NCI-H1105 treated with DMSO at 0.1 percent for 48 hours (cell line): Measurements from ENCODE around the gene RPL13A.

Source experiments
- DNase-seq: peaks from one replicate; lab custom pipeline; 2025; lab: John Stamatoyannopoulos, UW

RPL13A gene

DNA sequence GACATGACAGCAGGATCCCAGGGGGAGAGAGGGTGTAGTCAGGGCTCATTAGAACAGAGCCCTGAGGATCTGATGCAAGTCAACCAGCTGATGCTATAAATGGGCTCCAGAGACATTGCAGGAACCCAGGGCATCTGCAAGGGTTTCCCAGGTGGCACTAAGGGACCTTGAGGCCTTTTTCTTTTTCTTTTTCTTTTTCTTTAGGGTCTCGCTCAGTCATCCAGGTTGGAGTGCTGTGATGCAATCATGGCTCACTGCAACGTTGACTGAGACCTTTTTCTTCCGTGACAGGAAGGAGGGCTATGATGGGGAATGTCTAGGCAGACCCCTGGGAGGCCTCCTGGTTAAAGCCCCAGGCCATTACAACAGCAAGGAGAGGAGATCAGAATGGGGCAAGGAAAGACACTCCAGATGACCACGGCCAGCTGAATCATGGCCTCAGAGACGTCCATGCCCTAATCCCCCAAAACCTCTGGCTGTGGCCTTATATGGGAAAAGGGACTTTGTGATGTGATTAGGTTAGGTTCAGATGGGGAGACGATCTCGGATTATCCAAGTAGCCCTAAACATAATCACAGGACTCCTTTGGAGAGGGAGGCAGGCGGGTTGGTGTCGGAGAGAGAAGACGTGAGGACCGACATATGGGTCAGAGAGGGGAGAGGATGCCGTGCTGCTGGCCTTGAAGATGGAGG, 20.5 kb downstream of the RPL13A start:
- no peak for DNase-seq

DNA sequence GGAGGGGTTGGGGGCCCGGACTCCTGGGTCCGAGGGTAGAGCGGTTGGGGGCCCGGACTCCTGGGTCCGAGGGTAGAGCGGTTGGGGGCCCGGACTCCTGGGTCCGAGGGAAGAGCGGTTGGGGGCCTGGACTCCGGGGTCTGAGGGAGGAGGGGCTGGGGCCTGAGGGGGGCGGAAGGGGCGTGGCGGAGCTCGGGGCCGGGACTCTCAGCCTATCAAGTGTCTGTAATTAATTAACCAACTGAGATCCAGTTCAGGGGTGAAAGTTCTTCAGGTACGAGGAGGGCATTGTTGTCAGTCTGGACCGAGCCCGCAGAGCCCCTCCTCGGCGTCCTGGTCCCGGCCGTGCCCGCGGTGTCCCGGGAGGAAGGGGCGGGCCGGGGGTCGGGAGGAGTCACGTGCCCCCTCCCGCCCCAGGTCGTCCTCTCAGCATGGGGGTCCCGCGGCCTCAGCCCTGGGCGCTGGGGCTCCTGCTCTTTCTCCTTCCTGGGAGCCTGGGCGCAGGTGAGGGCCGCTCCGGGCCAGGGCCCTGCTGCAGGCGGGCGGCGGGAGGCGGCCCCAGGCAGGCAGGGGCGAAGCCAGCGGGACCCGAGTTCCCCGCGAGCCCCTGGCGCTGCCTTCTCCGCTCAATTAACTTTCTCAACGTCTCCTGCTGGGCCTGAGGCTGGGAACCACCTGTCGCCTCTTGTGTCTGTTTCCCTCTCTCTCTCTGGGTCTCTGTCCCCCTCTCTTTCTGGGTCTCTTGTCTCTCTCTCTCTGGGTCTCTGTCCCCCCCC, 25.8 kb downstream of the RPL13A start:
- peak; percentile 36 for DNase-seq

DNA sequence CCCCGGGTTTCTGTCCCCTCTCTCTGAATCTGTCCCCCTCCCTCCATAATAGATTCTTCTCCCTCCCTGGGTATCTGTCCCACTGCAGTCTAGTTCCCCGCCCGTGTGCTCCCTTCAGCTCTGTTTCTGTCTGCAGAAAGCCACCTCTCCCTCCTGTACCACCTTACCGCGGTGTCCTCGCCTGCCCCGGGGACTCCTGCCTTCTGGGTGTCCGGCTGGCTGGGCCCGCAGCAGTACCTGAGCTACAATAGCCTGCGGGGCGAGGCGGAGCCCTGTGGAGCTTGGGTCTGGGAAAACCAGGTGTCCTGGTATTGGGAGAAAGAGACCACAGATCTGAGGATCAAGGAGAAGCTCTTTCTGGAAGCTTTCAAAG, 26.3 kb downstream of the RPL13A start:
- no peak for DNase-seq

DNA sequence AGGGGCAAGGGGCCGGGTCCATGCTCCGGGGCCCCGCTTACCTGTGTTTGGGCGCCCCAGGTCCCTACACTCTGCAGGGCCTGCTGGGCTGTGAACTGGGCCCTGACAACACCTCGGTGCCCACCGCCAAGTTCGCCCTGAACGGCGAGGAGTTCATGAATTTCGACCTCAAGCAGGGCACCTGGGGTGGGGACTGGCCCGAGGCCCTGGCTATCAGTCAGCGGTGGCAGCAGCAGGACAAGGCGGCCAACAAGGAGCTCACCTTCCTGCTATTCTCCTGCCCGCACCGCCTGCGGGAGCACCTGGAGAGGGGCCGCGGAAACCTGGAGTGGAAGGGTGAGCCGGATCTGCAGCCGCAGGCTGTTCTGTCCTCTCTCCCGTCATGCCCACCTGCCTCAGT, 26.7 kb downstream of the RPL13A start:
- no peak for DNase-seq

DNA sequence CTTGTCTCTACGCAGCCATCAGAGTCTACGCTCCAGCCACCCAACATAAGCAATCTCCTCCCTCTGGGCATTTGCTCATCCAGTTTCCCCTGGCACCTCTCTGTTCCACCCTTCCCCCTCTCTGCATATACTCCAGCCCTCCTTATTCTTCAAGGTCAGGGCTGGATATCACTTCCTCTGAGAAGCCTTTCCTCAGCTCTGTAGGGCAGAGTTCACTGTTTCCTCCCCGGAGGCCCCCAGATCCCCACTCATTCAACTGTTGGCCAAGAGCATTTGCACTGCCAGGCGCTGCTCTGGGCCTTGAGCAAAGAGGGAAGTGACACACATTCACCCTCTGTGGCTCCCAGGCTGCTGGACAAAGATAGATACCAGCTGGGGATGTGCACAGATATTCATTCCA, 28.4 kb downstream of the RPL13A start:
- no peak for DNase-seq

DNA sequence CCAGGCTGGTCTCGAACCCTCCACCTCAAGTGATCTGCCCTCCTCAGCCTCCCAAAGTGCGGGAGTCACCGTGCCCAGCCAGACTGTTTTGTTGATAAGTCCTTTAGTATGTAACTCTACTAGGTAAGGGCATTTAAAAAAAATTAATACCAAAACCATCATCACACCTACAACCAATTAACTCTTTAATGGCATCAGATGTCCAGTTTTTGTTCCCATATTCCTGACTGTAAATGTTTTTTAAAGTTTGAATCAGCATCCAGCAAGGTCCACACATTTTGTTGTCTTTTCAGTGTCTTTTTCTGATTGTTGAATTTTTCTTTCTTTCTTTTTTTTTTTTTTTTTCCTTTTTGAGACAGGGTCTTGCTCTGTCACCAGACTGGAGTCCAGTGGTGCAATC, 30.6 kb downstream of the RPL13A start:
- no peak for DNase-seq

DNA sequence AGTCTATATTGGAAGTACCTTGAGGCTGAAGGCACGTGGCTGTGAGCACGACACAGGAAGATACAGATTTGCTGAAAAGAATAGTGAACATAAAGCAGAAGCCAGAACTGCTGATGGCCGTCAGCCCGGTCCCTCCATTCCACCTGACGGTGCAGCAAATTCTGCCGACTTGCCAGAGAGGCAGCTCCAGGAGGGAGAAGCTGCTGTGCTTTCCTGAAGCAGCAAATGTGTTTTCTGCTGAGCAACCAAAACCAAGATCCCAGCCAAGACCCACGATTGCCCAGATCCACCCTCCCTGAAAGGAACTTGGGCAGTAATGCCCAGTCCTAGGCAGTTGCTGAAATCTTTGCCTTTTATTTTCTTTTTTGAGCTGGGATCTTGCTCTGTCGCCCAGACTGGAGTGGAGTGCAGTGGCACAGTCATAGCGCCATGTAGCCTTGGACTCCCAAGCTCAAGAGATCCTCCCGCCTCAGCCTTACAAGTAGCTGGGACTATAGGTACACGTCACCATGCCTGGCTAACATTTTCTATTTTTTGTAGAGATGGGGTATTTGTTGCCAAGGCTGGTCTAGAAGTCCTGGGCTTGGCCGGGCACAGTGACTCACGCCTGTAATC, 33.4 kb downstream of the RPL13A start:
- DNase-seq, result no peak

DNA sequence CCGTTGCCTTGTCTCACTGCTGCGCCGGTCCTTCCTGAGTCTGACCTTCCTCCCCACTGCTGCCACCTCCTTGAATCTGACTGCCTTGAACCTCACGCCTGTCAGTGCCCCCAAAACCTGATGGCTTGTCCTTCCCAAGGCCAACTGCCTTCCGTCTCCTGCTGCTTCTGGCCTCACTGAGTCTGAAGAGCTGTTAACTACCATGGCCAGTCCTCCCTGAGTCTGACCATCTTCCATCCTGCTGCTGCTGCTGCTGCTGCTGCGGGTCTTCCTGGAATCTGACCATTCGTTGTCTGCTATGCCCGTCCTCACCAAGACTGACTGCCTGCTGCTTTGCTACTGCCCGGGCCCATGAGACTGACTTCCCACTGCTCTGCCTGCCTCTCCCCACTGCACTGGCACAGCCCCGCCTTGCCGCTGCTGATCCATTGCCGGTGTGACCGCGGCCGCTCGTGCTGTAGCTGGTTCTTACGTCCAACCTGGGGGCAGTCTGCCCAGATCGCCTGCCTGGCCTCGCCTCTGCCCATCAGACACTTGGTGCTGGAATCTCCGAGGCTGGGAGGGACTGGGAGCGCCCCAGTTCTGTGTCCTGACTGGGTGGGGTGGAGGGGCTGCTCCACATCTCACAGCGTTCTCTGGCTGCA, 37.5 kb downstream of the RPL13A start:
- no peak for DNase-seq

DNA sequence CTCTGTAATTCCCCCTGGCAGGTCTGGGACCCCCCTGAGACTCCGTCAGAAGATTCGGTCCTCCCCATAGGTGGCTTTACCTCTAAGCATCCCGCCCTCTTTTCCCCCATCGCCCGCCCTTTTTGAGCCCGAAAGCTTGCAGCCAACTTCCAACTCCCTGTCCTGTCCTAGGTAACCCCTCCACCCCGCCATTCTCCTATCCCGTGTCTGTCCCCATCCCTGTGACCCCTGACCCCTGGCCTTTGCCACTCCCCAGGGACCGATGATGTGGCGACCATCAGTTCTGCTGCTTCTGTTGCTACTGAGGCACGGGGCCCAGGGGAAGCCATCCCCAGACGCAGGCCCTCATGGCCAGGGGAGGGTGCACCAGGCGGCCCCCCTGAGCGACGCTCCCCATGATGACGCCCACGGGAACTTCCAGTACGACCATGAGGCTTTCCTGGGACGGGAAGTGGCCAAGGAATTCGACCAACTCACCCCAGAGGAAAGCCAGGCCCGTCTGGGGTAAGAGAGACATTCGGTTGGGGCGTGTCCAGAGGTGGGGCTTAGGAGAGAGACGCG, 40.9 kb downstream of the RPL13A start:
- no peak for DNase-seq

DNA sequence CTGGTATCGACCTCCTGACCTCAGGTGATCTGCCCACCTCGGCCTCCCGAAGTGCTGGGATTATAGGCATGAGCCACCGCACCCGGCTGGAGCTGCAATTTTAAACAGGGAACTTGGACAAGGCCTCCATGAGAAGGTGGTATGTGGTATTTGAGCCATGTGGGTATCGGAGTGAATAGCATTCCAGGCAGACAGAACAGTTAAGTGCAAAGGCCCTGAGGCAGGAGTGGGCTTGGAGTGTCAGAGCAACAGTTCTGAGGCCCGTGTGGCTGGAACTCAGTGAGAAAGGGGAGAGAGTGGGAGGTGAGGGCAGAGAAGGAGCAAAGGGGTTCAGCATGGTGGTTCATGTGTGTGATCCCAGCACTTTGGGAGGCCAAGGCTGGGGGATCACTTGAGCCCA, 43.3 kb downstream of the RPL13A start:
- DNase-seq, result no peak

DNA sequence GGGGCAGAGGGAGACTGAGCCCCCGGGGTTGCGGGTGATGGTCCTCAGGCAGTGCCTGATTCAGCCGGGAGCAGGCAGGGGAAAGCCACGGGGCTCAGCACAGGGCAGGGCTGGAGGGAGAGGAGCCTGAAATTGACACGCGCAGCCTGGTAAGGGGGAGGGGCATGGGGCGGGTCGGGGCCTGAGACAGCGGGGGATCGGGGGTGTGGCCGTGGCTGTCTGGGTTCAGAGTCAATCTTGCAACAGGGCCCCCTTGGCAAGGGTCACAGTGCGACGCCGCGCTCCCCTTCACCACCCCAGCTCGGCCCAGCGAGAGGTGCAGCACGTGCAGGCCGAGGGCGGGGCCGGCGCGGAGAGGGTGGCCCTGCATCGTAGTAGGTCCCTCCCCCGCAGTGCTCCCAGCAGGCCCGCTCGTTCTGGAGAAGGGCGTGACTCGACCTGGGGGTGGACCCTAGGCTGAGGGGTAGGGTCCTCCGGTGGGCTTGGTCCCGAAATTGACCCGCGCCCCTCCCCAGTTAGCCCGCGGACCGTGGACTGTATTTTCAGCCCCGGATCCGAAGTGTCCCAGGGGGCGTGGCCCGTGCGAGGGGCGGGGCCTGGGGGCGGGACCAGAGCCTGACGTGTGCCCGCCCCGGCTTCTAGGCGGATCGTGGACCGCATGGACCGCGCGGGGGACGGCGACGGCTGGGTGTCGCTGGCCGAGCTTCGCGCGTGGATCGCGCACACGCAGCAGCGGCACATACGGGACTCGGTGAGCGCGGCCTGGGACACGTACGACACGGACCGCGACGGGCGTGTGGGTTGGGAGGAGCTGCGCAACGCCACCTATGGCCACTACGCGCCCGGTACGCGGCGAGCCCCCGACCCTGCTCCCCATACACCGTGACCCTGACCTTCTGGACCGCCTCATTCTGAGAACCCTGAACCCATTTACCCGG, 46.4 kb downstream of the RPL13A start:
- peak; percentile 44 for DNase-seq

DNA sequence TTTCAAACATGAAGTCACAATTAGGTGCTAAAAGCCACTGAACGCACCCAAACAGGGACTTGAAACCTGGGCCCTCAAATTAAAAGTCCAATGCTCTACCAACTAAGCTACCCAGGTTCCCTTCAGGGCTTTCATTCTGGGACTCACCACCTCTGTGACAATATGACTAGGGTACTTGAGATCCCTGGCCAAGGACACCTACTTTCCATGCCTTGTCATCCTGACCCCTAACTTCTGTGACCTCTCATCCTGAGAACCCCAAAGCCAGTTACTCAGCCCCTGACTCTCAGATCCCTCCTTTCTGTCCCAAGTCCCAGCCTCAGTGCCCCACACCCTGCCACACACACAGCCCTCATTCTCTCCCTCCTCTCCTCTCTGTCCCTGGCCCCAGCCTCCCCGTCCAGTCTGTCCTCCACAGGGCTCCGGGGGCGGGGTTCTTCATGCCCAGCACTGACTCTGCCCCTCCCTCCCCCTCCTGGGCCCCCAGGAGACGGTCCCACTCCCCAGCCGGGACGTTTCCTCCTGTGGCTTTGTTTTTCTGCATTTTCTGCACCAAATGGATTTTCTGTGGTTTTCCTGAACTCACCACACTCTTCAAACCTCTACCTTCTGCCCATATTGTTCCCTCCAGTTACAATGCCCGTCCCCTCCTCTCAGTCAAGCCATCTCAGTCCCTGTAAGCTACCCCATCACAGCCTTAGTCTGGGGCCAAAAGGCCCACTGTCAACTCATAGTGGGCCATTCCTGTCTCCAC, 47.4 kb downstream of the RPL13A start:
- DNase-seq, result no peak

DNA sequence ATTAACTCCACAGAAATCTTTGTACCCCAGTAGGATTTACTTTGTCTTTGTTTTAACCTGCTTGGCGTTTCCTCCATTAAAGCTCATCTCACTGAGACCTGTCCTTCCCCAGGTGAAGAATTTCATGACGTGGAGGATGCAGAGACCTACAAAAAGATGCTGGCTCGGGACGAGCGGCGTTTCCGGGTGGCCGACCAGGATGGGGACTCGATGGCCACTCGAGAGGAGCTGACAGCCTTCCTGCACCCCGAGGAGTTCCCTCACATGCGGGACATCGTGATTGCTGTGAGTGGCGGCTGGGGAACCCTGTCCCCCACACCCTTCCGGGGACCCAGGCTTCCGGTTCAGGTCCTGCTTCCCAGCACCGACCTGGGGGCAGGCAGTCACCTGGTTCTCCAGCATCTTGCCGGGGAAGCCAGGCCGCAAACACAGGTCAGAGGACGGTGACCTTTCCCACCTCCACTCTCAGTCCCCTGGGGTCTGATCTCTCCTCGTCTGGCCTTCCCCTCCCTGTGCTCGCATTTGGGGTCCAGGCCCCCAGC, 49.6 kb downstream of the RPL13A start:
- no peak for DNase-seq

DNA sequence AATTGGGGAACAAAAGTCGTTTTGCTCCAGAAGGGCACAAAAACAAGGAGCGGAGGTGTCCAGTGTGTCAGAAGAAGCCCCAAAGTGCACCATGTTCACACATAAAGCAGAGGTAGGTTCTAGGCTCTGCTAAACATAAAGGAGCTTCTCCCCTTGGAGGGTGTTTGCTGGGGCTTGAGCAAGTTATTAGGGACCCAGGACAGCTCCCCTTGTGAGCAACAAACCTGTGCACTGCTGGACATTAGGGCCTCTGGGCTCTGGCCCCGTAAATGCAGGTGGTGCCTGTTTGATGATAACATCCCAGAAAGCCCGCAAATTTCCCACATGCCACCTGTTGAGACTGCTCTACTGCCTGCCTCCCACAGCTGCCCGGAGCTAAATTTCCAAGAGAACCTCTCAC, 51.2 kb downstream of the RPL13A start:
- no peak for DNase-seq

DNA sequence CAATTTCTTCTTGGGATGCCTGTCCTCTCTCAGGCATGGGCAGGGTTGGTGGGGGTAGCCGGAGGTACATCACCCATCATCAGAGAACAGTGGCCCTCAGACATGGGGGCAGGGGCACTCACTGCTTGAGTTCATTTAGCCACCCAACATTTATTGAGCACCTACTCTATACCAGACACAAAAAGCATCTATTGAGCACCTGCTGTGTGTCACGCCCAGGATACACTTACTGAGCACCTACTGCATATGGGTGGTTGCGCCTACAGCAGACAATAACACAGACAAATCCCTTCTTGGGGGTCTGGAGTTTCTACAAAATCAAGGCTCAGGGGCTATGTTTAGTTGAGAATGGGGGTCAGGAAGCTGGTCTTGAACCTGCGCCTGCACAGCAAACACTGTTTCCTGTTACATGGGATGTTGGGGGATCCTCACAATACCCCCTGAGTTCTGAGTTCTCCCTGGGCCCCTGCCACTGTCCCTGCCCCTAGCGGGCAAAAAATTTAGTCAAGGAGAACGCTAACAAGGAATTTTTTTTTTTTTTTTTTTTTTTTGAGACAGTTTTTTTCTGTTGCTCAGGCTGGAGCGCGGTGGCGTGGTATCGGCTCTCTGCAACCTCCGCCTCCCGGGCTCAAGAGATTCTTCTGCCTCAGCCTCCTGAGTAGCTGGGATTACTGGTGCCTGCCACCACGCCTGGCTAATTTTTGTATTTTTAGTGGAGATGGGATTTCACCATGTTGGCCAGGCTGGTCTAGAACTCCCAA, 52.0 kb downstream of the RPL13A start:
- DNase-seq, result no peak
